GM13976 (cell line): Measurements from ENCODE around the gene GRIA1.
"Not testable (repeated sequence)": the region's sequence is repeated elsewhere in the genome, so short reads cannot be mapped to it uniquely, and the experiment has no call there.

Experiments
- DNase-seq: peaks from one replicate; pipeline ENCODE4 v3.0.0; 2012; ENCODE audit warnings: low spot score
- CTCF ChIP-seq: IDR thresholded peaks from 2 replicates; pipeline ENCODE4 v1.5.1; 2012; ENCODE audit warnings: borderline replicate concordance, mild to moderate bottlenecking; ENCODE audit not compliant: insufficient read depth; ENCODE audit errors: extremely low read depth, missing control alignments, control extremely low read depth
- in situ Hi-C: fragments of 300-500 bp; cut with MboI; formaldehyde crosslinking; loops from one replicate; pipeline ENCODE4 v1.12.0; 2022; ENCODE audit warnings: low sequenced_read_pairs, mixed read lengths, inconsistent platforms; ENCODE audit not compliant: unreplicated experiment

GRIA1 gene

GRCh38 chr5:153860195-153860886, 369.9 kb downstream of the GRIA1 start:
- no peak for TF ChIP-seq CTCF
- no peak for DNase-seq
- in situ Hi-C loops: no loop called here

GRCh38 chr5:153862906-153863305, 372.4 kb downstream of the GRIA1 start:
- DNase-seq, in situ Hi-C loops: not testable (repeated sequence)
